Vagina (tissue), 2 donors: ENCODE data around the gene CACNG1.

Experiments used
- CTCF ChIP-seq, 3 experiments: fragments of 450-650 bp in 2 of 3; fragments of 200-600 bp in 1 of 3; sonication (generic) in 1 of 3; IDR thresholded peaks; one replicate each; pipeline ENCODE4 v1.5.1; 2017 to 2019; ENCODE audit warnings: antibody characterized with exemption in 3 of 3, mild to moderate bottlenecking in 2 of 3, moderate library complexity in 2 of 3
- POLR2A ChIP-seq, 2 donors: fragments of 450-650 bp; IDR thresholded peaks; one replicate each; pipeline ENCODE4 v1.6.1; 2017; ENCODE audit warnings: antibody characterized with exemption in 2 of 2, mild to moderate bottlenecking in 2 of 2, moderate library complexity in 2 of 2

GRCh38 chr17:67080804-67081203, 36.5 kb downstream of the CACNG1 start:
- TF ChIP-seq CTCF (IDR thresholded peaks at IDR 0.05) (no peak), POLR2A (IDR thresholded peaks at IDR 0.05) (no peak)
